ENCODE measurements around the gene GID4. TPM values are rescaled to one million over a fixed set of nuclear protein-coding genes. Genes with fewer than 3 reads are reported as not detected.
A peak's percentile ranks its signal among the peaks of the same experiment; 100 is the strongest.

GID4 gene
- total RNA-seq, 3 donors from 2014 or later (not counting 1 experiment from before 2014, with no cell fraction given), result 6.6 to 10.0 (median 6.9) TPM

GRCh38 chr17:18038149-18038850 is 908 bp upstream of the GID4 start:
- H3K27ac ChIP-seq (ENCODE audit: low read length), result peak overlapping the region; percentile 75
- intact Hi-C loops (cut with micrococcal nuclease), result loop anchor here (5.0 kb wide), 1 partner anchor 356 kb away; the partner anchor contains the start of gene RAI1
- peak overlapping the region; percentile 79 to 87 for H3K27ac Mint-ChIP-seq
- TF ChIP-seq CTCF (IDR thresholded peaks at IDR 0.05), result no peak
- peak overlapping the region; percentile 93 for H3K4me3 Mint-ChIP-seq
- H3K4me1 Mint-ChIP-seq, result peaks cover 50 to 58% of the 10 kb centered on the region in 2 donors
- DNase-seq, result peak in 1 of 2 donors; percentile 51
- no peak for ATAC-seq
- peaks cover 31% of the 10 kb centered on the region for H3K4me1 ChIP-seq (ENCODE audit: control insufficient read depth, insufficient read depth, low read length)
- no peaks in the 10 kb centered on the region for H3K36me3 ChIP-seq (ENCODE audit: control insufficient read depth, insufficient read depth, low read length)
- peak overlapping the region; percentile 89 for H3K4me3 ChIP-seq (ENCODE audit: low read length)
- H3K9me3 Mint-ChIP-seq, result no peaks in the 10 kb centered on the region
- H3K36me3 Mint-ChIP-seq, result no peaks in the 10 kb centered on the region
- under 1% methylated on average over 12 of the region's 13 CpGs for WGBS (ENCODE audit: insufficient coverage)
- no peaks in the 10 kb centered on the region for H3K9me3 ChIP-seq (ENCODE audit: control insufficient read depth, insufficient read depth, low read length)
- H3K27me3 Mint-ChIP-seq (ENCODE audit: low read depth in 2 of 2), result no peaks in the 10 kb centered on the region
- no peaks in the 10 kb centered on the region for H3K27me3 ChIP-seq (ENCODE audit: control insufficient read depth, insufficient read depth, low read length)

- no peaks in the 10 kb centered on the region for H3K27me3 Mint-ChIP-seq (ENCODE audit: low read depth in 2 of 2)
- intact Hi-C loops (cut with micrococcal nuclease), result loop anchor here (1.0 to 5.0 kb wide), 2 partner anchors 67 to 357 kb away; partner anchors contain the start of genes DRC3, RAI1 and TOM1L2
- under 1% methylated on average over 81 of the region's 81 CpGs for WGBS (ENCODE audit: insufficient coverage)
- peak overlapping the region; percentile 93 for H3K4me3 Mint-ChIP-seq
- H3K9me3 ChIP-seq (ENCODE audit: control insufficient read depth, insufficient read depth, low read length), result no peaks in the 10 kb centered on the region
- DNase-seq (no peak), ATAC-seq (peak; percentile 27 to 45 (median 42))
- H3K27ac ChIP-seq (ENCODE audit: low read length), result peak overlapping the region; percentile 60
- H3K4me3 ChIP-seq (ENCODE audit: low read length), result peak overlapping the region; percentile 89
- TF ChIP-seq CTCF (IDR thresholded peaks at IDR 0.05), result no peak
- H3K27me3 ChIP-seq (ENCODE audit: control insufficient read depth, insufficient read depth, low read length), result no peaks in the 10 kb centered on the region
- H3K4me1 Mint-ChIP-seq, result peaks cover 45 to 52% of the 10 kb centered on the region in 2 donors
- H3K27ac Mint-ChIP-seq, result peak overlapping the region; percentile 79 to 87
- peaks cover 2% of the 10 kb centered on the region for H3K36me3 ChIP-seq (ENCODE audit: control insufficient read depth, insufficient read depth, low read length)
- H3K4me1 ChIP-seq (ENCODE audit: control insufficient read depth, insufficient read depth, low read length), result peaks cover 28% of the 10 kb centered on the region
- H3K36me3 Mint-ChIP-seq, result no peaks in the 10 kb centered on the region
- H3K9me3 Mint-ChIP-seq, result no peaks in the 10 kb centered on the region
These were observed 490 bp downstream of the GID4 start for GRCh38 chr17:18039535-18040260.

- no peaks in the 10 kb centered on the region for H3K27me3 Mint-ChIP-seq (ENCODE audit: low read depth in 2 of 2)
- H3K27ac Mint-ChIP-seq, result peak overlapping the region; percentile 79 to 87
- peaks cover 28% of the 10 kb centered on the region for H3K4me1 ChIP-seq (ENCODE audit: control insufficient read depth, insufficient read depth, low read length)
- no peaks in the 10 kb centered on the region for H3K9me3 Mint-ChIP-seq
- H3K36me3 ChIP-seq (ENCODE audit: control insufficient read depth, insufficient read depth, low read length), result peaks cover 4% of the 10 kb centered on the region
- DNase-seq (no peak), ATAC-seq (no peak)
- H3K9me3 ChIP-seq (ENCODE audit: control insufficient read depth, insufficient read depth, low read length), result no peaks in the 10 kb centered on the region
- peak overlapping the region; percentile 92 for H3K4me3 Mint-ChIP-seq
- WGBS (ENCODE audit: insufficient coverage), result 51% methylated on average over 6 of the region's 6 CpGs
- intact Hi-C loops (cut with micrococcal nuclease), result no loop called here
- no peak overlapping the region for H3K27ac ChIP-seq (ENCODE audit: low read length)
- peaks cover 45 to 52% of the 10 kb centered on the region in 2 donors for H3K4me1 Mint-ChIP-seq
- peak overlapping the region; percentile 89 for H3K4me3 ChIP-seq (ENCODE audit: low read length)
- no peaks in the 10 kb centered on the region for H3K27me3 ChIP-seq (ENCODE audit: control insufficient read depth, insufficient read depth, low read length)
- no peaks in the 10 kb centered on the region for H3K36me3 Mint-ChIP-seq
- TF ChIP-seq CTCF (IDR thresholded peaks at IDR 0.05), result no peak
These were observed 1.2 kb downstream of the GID4 start for GRCh38 chr17:18040261-18040858.

Measured in natural killer cell (primary cell).